A673 (cell line): ENCODE measurements around the gene BPI. TPM values are rescaled to one million over a fixed set of nuclear protein-coding genes. Genes with fewer than 3 reads are reported as not detected.
"Not testable (repeated sequence)": the region's sequence is repeated elsewhere in the genome, so short reads cannot be mapped to it uniquely, and the experiment has no call there.

Source experiments
- BruUV-seq: library from RNA; stranded (reverse); fragments of 400-500 nt; replicated peaks from 2 replicates; lab custom pipeline; 2021; lab: Mats Ljungman, UMichigan
- CTCF ChIA-PET: fragments of 300-600 bp; sonication (Branson Sonifier 250); formaldehyde crosslinking; loops from one replicate; lab custom pipeline; 2022; ENCODE audit warnings: antibody characterized with exemption; lab: Charles Lee
- POLR2A ChIA-PET: fragments of 300-600 bp; sonication (Branson Sonifier 250); formaldehyde crosslinking; loops from one replicate; lab custom pipeline; 2022; ENCODE audit warnings: antibody characterized with exemption; ENCODE audit not compliant: low non-redundant PET; lab: Charles Lee
- DNase-seq: peaks from one replicate; pipeline ENCODE4 v3.0.0-alpha.2; 2015; ENCODE audit warnings: low spot score
- H3K27ac ChIP-seq: fragments of 200-600 bp; sonication (generic); 2 replicates; pipeline ENCODE4 v1.5.1; 2016; ENCODE audit warnings: mixed run types, low read depth, mild to moderate bottlenecking, mixed read lengths, antibody characterized with exemption, low read length; ENCODE audit not compliant: poor library complexity, severe bottlenecking
- H3K27me3 ChIP-seq: fragments of 200-600 bp; sonication (generic); replicated peaks from 2 replicates; pipeline ENCODE4 v1.6.1; 2017; ENCODE audit warnings: mixed run types, low read depth, mild to moderate bottlenecking, mixed read lengths, antibody characterized with exemption, low read length; ENCODE audit not compliant: insufficient read depth, poor library complexity
- H3K36me3 ChIP-seq: fragments of 200-600 bp; sonication (generic); 2 replicates; pipeline ENCODE4 v1.6.1; 2016; ENCODE audit warnings: mixed run types, mild to moderate bottlenecking, mixed read lengths, antibody characterized with exemption, low read length; ENCODE audit not compliant: insufficient read depth, poor library complexity, severe bottlenecking
- H3K4me1 ChIP-seq: fragments of 200-600 bp; sonication (generic); 2 replicates; pipeline ENCODE4 v1.6.1; 2017; ENCODE audit warnings: mixed run types, mild to moderate bottlenecking, mixed read lengths, antibody characterized with exemption, low read length; ENCODE audit not compliant: insufficient read depth, poor library complexity, severe bottlenecking
- H3K4me3 ChIP-seq: fragments of 200-600 bp; sonication (generic); 2 replicates; pipeline ENCODE4 v1.5.1; 2016; ENCODE audit warnings: low read depth, mixed run types, mild to moderate bottlenecking, mixed read lengths, low read length; ENCODE audit not compliant: poor library complexity, severe bottlenecking
- H3K9me3 ChIP-seq: fragments of 200-600 bp; sonication (generic); 2 replicates; pipeline ENCODE4 v1.6.1; 2016; ENCODE audit warnings: mixed run types, low read depth, mild to moderate bottlenecking, mixed read lengths, antibody characterized with exemption, low read length; ENCODE audit not compliant: poor library complexity, severe bottlenecking
- CTCF ChIP-seq: fragments of 300-800, 200-600 bp; sonication (generic); conservative IDR thresholded peaks from 2 replicates; pipeline ENCODE4 v1.5.1; 2017; ENCODE audit warnings: low read depth, mild to moderate bottlenecking, antibody characterized with exemption, low read length, moderate library complexity, mixed read lengths
- EZH2 ChIP-seq: fragments of 200-600 bp; sonication (generic); IDR thresholded peaks from 2 replicates; pipeline ENCODE4 v1.6.1; 2017; ENCODE audit warnings: borderline replicate concordance, low read depth, mild to moderate bottlenecking, mixed read lengths, antibody characterized with exemption, low read length; ENCODE audit not compliant: poor library complexity, severe bottlenecking
- intact Hi-C: fragments of 100-400 bp; cut with micrococcal nuclease; formaldehyde crosslinking; loops from one replicate; pipeline ENCODE4 v1.10.0; 2022; ENCODE audit not compliant: unreplicated experiment
- total RNA-seq: library from RNA; stranded (reverse); gene quantifications from 2 replicates; pipeline ENCODE4 v1.2.3, GENCODE V29; 2021

BPI gene
- total RNA-seq, 1 experiment from 2014 or later: not detected

- no TSS peak for BruUV-seq
- CTCF ChIA-PET: no interaction called here
- intact Hi-C loops: no loop called here
- no peak for TF ChIP-seq CTCF
- TF ChIP-seq EZH2: no peak
- Histone ChIP-seq H3K27me3 (no peaks in the 10 kb centered on the region), H3K4me3 (no peak overlapping the region), H3K36me3 (no peaks in the 10 kb centered on the region), H3K27ac (no peak overlapping the region), H3K9me3 (no peaks in the 10 kb centered on the region), H3K4me1 (no peaks in the 10 kb centered on the region)
- POLR2A ChIA-PET: no interaction called here
- DNase-seq: no peak
These were observed 7.1 kb downstream of the BPI start for GRCh38 chr20:38311091-38311490.

GRCh38 chr20:38311491-38311890 is 7.5 kb downstream of the BPI start:
- Histone ChIP-seq H3K27me3 (no peaks in the 10 kb centered on the region), H3K9me3 (no peaks in the 10 kb centered on the region), H3K4me1 (no peaks in the 10 kb centered on the region), H3K4me3 (no peak overlapping the region), H3K36me3 (no peaks in the 10 kb centered on the region), H3K27ac (no peak overlapping the region)
- TF ChIP-seq EZH2 (no peak), CTCF (no peak)
- POLR2A ChIA-PET: no interaction called here
- intact Hi-C loops: no loop called here
- CTCF ChIA-PET: no interaction called here
- DNase-seq: no peak
- no TSS peak for BruUV-seq

GRCh38 chr20:38313676-38314075 is 9.7 kb downstream of the BPI start:
- CTCF ChIA-PET: no interaction called here
- no TSS peak for BruUV-seq
- Histone ChIP-seq H3K27ac (no peak overlapping the region), H3K36me3 (no peaks in the 10 kb centered on the region), H3K27me3 (peaks cover 8% of the 10 kb centered on the region), H3K4me1 (no peaks in the 10 kb centered on the region), H3K4me3 (no peak overlapping the region), H3K9me3 (no peaks in the 10 kb centered on the region)
- intact Hi-C loops: no loop called here
- TF ChIP-seq EZH2: no peak
- no peak for TF ChIP-seq CTCF
- POLR2A ChIA-PET: no interaction called here
- no peak for DNase-seq

GRCh38 chr20:38314350-38314749 is 10.4 kb downstream of the BPI start:
- DNase-seq, H3K4me3 ChIP-seq, H3K27ac ChIP-seq, POLR2A ChIA-PET, H3K4me1 ChIP-seq, CTCF ChIA-PET, intact Hi-C loops, BruUV-seq, H3K9me3 ChIP-seq, H3K36me3 ChIP-seq: not testable (repeated sequence)
- peaks cover 10% of the 10 kb centered on the region for H3K27me3 ChIP-seq
